ENCODE results near the gene PRKD1. TPM values are rescaled to one million over a fixed set of nuclear protein-coding genes. Genes with fewer than 3 reads are reported as not detected.

Gene PRKD1
- total RNA-seq, 4 donors from 2014 or later = 3.0 to 5.4 (median 3.6) TPM

DNA sequence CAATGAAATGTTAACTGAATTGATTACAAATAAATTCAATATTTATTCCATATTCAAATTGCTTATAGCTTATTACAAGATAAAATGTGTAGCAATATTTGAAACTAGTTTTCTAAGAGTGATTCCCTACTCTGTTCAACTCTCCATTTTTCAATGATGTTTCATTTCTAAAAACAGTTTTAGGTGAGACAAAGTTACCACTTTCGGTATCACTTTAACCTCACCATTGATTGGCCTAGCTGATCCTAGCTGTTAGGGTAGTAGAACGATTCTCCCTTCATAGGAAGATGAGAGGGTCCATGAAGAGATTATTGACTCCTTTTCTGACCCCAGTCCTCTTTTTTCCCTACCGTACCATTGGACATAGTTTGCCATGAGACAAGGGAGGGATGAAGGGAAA is 373.3 kb downstream of the PRKD1 start:
- TF ChIP-seq, protein P1, sequence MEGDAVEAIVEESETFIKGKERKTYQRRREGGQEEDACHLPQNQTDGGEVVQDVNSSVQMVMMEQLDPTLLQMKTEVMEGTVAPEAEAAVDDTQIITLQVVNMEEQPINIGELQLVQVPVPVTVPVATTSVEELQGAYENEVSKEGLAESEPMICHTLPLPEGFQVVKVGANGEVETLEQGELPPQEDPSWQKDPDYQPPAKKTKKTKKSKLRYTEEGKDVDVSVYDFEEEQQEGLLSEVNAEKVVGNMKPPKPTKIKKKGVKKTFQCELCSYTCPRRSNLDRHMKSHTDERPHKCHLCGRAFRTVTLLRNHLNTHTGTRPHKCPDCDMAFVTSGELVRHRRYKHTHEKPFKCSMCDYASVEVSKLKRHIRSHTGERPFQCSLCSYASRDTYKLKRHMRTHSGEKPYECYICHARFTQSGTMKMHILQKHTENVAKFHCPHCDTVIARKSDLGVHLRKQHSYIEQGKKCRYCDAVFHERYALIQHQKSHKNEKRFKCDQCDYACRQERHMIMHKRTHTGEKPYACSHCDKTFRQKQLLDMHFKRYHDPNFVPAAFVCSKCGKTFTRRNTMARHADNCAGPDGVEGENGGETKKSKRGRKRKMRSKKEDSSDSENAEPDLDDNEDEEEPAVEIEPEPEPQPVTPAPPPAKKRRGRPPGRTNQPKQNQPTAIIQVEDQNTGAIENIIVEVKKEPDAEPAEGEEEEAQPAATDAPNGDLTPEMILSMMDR (IDR thresholded peaks at IDR 0.05) = no peak
- TF ChIP-seq POLR2A (IDR thresholded peaks at IDR 0.05) = no peak
- TF ChIP-seq POLR2AphosphoS5 (IDR thresholded peaks at IDR 0.05) = no peak
- H3K36me3 ChIP-seq = no peaks in the 10 kb centered on the region
- 90% methylated on average over 3 of the region's 3 CpGs for WGBS
- no peak overlapping the region for H3K4me3 ChIP-seq
- no peaks in the 10 kb centered on the region for H3K27me3 ChIP-seq
- H3K4me1 ChIP-seq = no peaks in the 10 kb centered on the region
- H3K27ac ChIP-seq = no peak overlapping the region
- no peak for DNase-seq (ENCODE audit: low spot score in 2 of 2)
- H3K9me3 ChIP-seq = no peaks in the 10 kb centered on the region

DNA sequence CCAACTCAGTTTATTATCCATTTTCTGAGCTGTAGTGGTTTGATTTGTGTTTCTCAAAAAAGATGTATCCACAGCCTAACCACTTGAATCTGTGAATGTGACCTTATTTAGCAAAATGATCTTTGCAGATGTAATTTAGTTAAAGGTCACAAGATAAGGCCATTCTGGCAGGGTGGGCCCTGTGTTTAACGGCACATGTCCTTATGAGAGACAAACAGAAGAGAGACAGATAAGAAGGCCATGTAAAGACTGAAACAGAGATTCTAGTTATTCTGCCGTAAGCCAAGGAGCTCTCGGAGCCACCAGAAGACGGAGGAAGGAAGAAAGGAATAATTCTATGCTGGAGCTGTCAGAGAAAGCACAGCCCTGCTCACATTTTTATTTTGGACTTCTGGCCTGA is 374.2 kb downstream of the PRKD1 start:
- no peaks in the 10 kb centered on the region for H3K4me1 ChIP-seq
- no peaks in the 10 kb centered on the region for H3K27me3 ChIP-seq
- 79% methylated on average over 4 of the region's 4 CpGs for WGBS
- TF ChIP-seq EP300 (IDR thresholded peaks at IDR 0.05) (no peak), POLR2AphosphoS5 (IDR thresholded peaks at IDR 0.05) (no peak)
- no peak for DNase-seq (ENCODE audit: low spot score in 2 of 2)
- H3K9me3 ChIP-seq = no peaks in the 10 kb centered on the region
- no peak overlapping the region for H3K4me3 ChIP-seq
- no peak overlapping the region for H3K27ac ChIP-seq
- H3K36me3 ChIP-seq = no peaks in the 10 kb centered on the region

DNA sequence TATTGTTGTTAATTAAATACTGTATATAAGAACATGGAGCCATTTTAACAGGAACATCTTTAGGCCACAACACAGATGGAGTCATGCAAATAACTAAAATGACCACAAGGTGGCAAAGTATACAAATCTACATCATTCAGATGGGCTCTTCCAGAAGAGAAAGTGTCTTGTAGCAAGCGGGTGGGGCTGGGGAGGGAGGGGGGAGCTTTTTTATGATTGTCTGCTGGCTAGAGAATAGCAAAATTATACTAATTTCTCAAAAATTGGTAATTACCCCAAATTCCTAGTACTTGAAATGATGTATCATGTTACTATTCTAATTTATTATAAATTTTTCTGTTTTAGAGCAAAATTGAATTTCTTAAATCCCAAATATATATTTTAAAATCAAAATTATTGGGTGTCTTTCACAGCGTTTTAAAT is 378.7 kb downstream of the PRKD1 start:
- no peak for DNase-seq (ENCODE audit: low spot score in 2 of 2)
- 36% methylated on average over 2 of the region's 2 CpGs for WGBS
- Histone ChIP-seq H3K27ac (no peak overlapping the region), H3K9me3 (no peaks in the 10 kb centered on the region), H3K36me3 (no peaks in the 10 kb centered on the region), H3K4me1 (no peaks in the 10 kb centered on the region), H3K4me3 (no peak overlapping the region), H3K27me3 (no peaks in the 10 kb centered on the region)
- no peak for TF ChIP-seq POLR2AphosphoS5 (IDR thresholded peaks at IDR 0.05)
- TF ChIP-seq EP300 (IDR thresholded peaks at IDR 0.05) = no peak
- TF ChIP-seq, protein P1 (IDR thresholded peaks at IDR 0.05) = peak; percentile 39 to 43

DNA sequence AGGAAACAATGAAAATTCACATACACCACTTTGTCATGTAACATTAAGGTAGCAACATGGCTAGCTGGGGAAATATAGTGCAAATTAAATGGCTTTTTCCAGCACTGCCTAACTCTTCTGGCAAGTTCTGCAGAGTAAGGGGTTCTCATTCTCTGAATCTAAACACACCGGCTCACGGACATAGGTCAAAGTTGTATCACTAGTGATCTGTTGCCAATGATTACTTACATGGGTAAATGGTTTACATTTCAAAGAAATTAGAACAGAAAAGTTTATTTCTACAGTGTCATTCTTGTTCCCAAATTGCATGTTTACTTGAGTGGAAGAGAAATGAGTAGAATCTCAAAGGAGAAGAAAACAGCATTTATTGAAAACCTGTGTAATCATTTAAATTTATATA is 381.9 kb downstream of the PRKD1 start:
- H3K4me3 ChIP-seq = no peak overlapping the region
- TF ChIP-seq POLR2A (IDR thresholded peaks at IDR 0.05) (no peak), EP300 (IDR thresholded peaks at IDR 0.05) (no peak), POLR2AphosphoS5 (IDR thresholded peaks at IDR 0.05) (no peak)
- TF ChIP-seq, protein P1 (IDR thresholded peaks at IDR 0.05) = no peak
- no peak for DNase-seq (ENCODE audit: low spot score in 2 of 2)
- no peak overlapping the region for H3K27ac ChIP-seq
- no peaks in the 10 kb centered on the region for H3K4me1 ChIP-seq
- H3K27me3 ChIP-seq = no peaks in the 10 kb centered on the region
- no peaks in the 10 kb centered on the region for H3K9me3 ChIP-seq
- 95% methylated on average over 2 of the region's 2 CpGs for WGBS
- no peaks in the 10 kb centered on the region for H3K36me3 ChIP-seq

DNA sequence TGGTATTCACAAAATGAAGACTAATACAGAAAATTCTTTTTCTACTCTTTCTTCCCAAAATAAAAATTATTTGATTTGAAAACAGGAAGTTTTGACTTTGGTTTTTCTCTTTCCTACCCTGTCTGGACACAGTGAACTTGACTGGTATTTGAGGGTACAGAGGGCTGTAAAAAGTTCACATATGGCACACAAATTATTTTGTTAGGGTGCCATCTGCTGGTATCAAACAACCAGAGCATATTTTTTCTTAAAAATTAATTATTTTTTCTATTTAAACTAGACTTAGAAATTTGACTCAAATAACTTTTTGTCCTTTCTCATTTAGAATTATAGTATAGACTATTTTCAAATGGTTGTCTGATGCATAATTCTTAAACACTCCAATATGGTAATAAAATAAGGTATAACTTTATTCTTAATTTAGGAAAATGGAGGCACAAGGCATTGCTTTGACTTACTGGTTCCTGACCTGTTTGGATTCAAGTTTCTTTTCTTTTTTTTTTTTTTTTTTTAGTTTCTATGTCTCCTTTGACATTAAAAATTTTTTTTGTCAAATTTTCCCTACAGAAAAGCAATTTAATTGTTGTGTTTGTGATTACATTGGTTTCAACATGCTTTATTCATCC is 390.6 kb downstream of the PRKD1 start:
- Histone ChIP-seq H3K36me3 (no peaks in the 10 kb centered on the region), H3K27me3 (no peaks in the 10 kb centered on the region), H3K27ac (no peak overlapping the region), H3K4me1 (no peaks in the 10 kb centered on the region), H3K9me3 (no peaks in the 10 kb centered on the region), H3K4me3 (no peak overlapping the region)
- TF ChIP-seq, protein P1 (IDR thresholded peaks at IDR 0.05) = no peak
- TF ChIP-seq POLR2A (IDR thresholded peaks at IDR 0.05) (no peak), POLR2AphosphoS5 (IDR thresholded peaks at IDR 0.05) (no peak), EP300 (IDR thresholded peaks at IDR 0.05) (no peak)
- DNase-seq (ENCODE audit: low spot score in 2 of 2) = no peak

DNA sequence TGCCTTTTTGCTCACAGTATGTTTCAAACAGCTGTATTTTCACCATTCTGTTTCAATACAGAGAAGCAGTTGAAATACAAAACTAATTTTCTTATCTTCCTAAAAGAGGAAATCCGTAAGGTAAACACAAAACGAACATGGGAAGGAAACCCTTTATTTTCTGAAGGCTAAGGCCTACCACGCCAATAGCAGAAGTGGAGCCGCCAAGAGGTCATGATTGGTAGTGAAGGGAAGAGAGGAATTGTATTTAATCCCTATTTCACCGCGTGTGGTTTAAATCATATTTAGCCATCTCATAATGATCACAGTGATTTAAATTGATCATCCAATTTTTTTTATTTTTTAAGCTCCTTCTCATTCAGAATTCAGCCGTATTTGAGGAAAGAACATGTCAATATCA is 398.2 kb downstream of the PRKD1 start:
- 55% methylated on average over 7 of the region's 7 CpGs for WGBS
- TF ChIP-seq POLR2AphosphoS5 (IDR thresholded peaks at IDR 0.05) (no peak), POLR2A (IDR thresholded peaks at IDR 0.05) (no peak), EP300 (IDR thresholded peaks at IDR 0.05) (no peak)
- TF ChIP-seq, protein P1 (IDR thresholded peaks at IDR 0.05) = no peak
- H3K9me3 ChIP-seq = no peaks in the 10 kb centered on the region
- no peak overlapping the region for H3K27ac ChIP-seq
- H3K4me1 ChIP-seq = no peaks in the 10 kb centered on the region
- no peaks in the 10 kb centered on the region for H3K36me3 ChIP-seq
- no peaks in the 10 kb centered on the region for H3K27me3 ChIP-seq
- H3K4me3 ChIP-seq = no peak overlapping the region
- no peak for DNase-seq (ENCODE audit: low spot score in 2 of 2)
